ENCODE measurements around the gene PMEPA1.

PMEPA1 gene

GRCh38 chr20:57620999-57621398, 88.8 kb downstream of the PMEPA1 start:
- no peak for DNase-seq

DNA sequence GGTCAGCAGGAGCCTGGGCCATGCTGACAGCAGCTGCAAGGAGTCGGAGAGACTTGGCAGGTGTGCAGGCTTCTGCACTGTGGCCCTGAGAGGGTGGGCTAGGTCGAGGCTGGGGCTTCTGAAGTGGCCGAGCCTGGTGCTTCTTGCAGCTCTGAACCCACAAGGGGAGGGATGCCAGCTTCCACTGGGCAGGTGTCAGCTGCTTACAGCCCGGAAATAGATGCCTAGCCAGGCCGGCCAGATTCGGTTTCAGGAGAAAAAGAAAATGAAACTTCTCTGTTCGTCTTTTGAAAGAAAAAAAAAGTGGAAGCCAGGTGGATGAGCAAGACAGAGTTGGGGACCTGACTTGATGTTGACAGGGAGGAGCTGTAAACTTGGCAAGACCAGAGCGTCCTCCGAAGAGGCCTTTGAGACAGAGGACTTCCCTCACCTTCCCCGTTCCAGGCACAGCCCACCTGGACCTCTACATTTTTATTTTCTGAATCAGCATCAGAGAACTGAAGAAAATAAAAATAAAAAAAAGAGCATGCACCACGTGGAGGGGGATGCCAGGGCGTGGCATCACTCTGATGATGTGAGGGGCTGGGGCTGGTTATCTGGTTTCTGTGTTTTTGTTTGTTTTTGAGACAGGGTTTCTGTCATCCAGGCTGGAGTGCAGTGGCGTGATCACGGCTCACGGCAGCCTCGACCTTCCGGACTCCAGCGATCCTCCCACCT, 89.4 kb downstream of the PMEPA1 start, which contains the start of gene ZBP1:
TSS of gene ZBP1 (minus strand) at position 153 of the 717 bp plus-strand sequence. CDS start at position 22, 131 bp downstream.
- no peak for DNase-seq

DNA sequence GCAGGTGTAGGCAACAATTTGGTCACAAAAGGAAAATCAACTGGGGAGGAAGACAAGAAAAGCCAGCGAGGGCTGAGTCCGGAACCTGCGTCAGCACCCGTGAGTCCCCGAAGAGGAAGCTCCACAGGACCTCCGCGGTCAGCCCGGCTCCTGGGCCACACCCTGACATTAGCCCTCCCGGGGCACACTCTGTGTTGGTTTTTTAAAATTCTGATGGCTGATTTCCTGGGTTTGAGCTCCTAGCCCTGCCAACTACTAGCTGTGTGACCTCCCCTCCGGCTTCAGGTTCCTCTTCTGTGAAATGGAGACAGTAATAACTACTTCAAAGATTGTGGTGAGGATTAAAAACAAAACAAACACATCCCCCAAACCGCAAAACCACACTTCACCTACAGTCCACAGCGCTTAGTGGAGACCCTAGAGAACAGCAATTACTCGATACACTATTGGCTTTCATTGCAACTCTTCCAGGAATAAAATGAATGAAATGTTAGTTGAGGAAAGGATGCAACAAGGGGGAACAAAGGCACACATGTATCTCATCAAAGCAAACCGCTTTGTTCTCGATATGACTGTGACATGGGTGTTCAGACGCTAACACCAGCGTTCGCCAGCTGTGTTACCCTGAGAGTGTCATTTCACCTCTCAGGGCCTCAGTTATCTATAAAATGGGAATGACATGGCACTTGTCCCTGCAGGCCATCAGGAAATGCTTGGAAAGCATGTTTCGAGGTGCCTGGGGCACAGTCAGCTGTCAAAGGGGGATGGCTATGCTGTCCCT, 90.6 kb downstream of the PMEPA1 start:
- DNase-seq = peak; percentile 40

DNA sequence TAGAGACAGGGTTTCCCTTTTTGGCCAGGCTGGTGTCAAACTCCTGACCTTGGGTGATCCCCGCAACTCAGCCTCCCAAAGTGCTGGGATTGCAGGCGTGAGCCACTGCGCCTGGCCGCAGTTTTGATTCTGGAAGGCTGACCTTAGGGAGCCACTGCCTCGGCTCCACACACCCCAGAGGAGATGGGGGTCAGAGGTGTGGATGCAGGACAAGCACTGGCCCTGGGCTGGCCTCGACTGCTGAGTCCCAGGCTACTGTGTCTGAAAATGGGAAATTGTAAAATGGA, 91.1 kb downstream of the PMEPA1 start:
- no peak for DNase-seq

DNA sequence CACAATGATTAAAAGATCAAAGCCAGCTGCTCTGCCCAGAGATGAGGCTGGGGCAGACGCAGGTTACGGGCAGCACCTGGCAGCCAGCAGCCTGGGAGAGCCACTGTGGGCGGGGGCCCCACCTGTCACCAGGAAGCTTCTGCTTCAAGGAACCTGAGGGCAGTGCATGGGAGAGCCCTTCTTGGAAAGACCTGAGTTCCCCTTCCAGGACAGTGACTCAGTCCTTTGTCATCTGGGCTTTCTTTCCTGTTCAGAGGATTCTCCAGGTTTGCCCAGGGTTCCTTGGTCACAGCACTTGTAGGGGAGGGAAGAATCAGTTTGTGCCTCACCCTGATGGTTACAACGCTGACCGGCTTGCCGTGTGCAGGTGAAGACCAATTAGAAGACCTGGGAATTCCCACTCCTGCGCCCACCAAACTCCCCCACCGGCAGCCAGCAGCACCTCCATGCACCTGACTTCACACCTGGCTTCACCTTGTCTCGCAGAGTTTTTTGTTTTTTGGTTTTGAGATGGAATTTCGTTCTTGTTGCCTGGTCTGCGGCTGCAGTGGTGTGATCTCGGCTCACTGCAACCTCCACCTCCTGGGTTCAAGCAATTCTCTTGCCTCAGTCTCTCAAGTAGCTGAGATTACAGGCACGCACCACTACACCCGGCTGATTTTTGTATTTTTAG, 91.6 kb downstream of the PMEPA1 start:
- DNase-seq = peak; percentile 38 to 52

GRCh38 chr20:57617079-57617795, 92.6 kb downstream of the PMEPA1 start:
- no peak for DNase-seq

DNA sequence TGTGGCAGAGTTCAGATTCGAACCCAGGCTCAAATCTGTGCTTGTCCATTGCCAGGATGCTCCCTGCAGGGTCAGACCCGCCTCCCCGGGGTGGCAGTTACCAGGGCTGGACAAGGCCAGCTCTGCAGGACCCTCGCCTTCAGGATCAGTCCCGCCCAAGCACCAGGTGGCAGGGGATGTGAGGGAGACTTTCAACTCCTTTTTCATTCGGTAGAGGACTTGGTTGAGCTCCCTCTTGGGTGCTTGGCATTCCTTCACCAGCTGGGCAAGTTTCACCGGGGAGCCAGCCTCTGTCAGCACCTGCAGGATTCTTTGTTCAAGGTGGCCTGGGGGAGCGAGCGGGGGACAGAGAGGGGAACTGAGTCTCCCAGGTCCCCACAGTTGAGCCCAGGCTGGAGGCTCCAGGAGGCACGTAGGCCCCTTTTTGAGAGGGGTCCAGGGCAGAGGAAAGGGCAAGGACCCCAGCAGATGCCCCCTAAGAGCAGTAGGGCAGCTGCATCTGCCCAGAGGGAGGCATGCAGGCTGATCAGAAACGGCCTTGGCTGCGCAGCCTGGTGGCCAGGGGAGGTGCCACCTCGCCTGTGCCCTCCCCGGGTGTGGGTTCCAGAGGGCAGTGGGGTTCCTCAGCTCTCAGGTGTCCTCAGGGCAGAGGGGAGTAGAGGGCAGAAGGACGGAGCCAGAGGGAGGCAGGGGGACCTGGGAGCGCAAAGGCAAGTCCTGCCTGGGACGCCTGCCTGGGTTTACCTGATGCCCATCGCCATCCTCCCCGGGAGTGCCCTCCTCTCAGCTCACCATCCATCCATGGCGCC, 93.5 kb downstream of the PMEPA1 start:
- no peak for DNase-seq

- no peak for DNase-seq
These were observed 94.4 kb downstream of the PMEPA1 start for GRCh38 chr20:57615445-57615811.

- DNase-seq = no peak
These were observed 95.0 kb downstream of the PMEPA1 start for GRCh38 chr20:57614490-57615444.

DNA sequence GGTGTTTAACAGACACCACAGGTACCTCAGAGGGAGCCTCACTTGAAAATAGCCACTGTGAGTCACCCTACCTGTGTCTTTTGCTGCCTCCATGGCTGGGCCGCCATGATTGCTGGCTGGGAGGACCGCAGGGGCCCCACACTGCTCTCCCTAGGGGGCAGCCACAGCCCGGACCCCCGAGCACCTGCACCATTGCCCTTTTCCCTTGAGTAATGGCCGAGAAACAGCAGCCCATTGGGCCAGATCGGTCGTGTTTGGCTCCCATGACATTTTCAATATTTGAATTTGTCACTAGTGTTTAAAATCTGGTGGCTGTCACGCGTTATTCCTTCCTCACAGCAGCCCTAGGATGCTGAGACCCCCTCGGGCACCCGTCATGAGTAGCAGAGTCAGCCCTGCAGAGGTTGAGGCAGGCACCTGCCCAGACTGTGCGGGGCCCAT, 96.3 kb downstream of the PMEPA1 start:
- DNase-seq = no peak

DNA sequence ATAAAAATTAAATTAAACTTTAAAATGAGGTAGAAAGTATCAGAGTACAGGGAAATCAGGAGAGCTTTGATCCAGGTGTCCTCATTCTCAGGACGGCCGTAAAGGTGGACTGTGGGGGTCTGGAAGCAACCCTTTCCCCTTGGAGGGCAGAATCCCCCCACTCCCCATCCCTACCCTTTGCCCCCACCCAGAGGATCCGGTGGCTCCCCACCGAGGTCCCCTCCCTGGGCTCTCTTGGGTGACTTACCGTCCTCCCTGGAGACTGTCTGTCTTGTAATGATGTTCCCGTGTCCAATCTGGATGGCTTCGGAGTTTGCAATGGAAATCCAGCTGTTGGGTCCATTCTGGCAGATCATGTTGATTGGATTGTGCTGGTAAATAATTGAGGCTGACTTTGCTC, 96.9 kb downstream of the PMEPA1 start:
- no peak for DNase-seq

DNA sequence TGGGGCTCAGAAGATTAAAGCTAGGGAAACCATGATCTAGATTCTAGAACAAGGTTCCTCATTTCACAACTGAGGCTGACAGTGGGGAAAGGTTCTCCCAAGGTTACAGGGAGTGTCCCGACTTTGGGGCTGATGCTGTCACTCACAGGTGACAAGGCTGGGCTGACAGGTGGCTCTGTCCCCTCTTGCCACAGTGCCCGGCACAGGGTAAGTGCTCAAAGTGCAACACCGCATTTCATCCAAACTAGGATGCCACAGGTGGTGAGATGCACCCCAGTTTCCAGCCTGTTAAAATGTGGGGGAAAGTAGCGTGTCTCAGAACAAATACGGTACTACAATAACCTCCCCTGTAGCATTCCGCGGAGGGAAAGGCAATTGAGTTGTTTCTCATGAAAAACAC, 97.4 kb downstream of the PMEPA1 start:
- DNase-seq = no peak

- DNase-seq = no peak
These were observed 98.1 kb downstream of the PMEPA1 start for GRCh38 chr20:57611586-57612311.

GRCh38 chr20:57610261-57610952, 99.4 kb downstream of the PMEPA1 start:
- DNase-seq = no peak

- DNase-seq = no peak
These were observed 100.0 kb downstream of the PMEPA1 start for GRCh38 chr20:57609842-57610167.

GRCh38 chr20:57609086-57609841, 100.6 kb downstream of the PMEPA1 start:
- DNase-seq = no peak

DNA sequence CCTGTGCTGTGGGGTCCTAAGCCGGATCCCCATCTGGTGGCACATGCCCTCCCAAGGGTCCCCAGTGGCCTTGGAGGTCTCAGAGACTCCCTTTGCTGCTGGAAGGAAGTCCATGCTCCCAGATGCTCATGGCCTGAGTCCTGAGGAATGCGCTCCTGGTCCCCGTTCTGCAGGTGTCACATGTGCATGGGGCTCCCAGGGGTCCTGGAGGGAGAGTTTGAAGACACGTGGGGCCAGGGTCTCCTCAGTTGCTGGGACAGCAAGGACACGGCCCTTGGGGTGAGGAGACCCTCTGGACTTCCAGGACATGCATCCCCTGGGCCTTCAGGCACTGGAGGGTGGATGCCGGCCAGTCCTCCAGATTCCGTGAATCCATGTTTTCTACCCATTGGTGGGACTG, 101.3 kb downstream of the PMEPA1 start:
- no peak for DNase-seq

- DNase-seq = no peak
These were observed 103.9 kb downstream of the PMEPA1 start for GRCh38 chr20:57605878-57606277.

- DNase-seq = no peak
These were observed 104.8 kb downstream of the PMEPA1 start for GRCh38 chr20:57605045-57605444.

Data from activated CD4-positive, alpha-beta T cell treated with anti-CD3 and anti-CD28 coated beads, Interleukin-2, amount 50 U/mL, for 4 hours (primary cell).